BLaER1 treated with 17β-estradiol and CSF1 and Interleukin-3, amounts not matched to agents 10 nM and 100 nM (cell line): ENCODE measurements around the gene ASIC4.

Source experiments
- H3K27ac ChIP-seq, 11 experiments: shearing (Covaris generic); formaldehyde crosslinking; 2 replicates each; pipeline ENCODE4 v1.8.1; 2022
- H3K27me3 ChIP-seq, 11 experiments: shearing (Covaris generic); formaldehyde crosslinking; 2 replicates each; pipeline ENCODE4 v1.8.1; 2022
- H3K36me3 ChIP-seq, 11 experiments: shearing (Covaris generic); formaldehyde crosslinking; 2 replicates each; pipeline ENCODE4 v1.8.1; 2022
- H3K4me1 ChIP-seq, 10 experiments: shearing (Covaris generic); formaldehyde crosslinking; 2 replicates each; pipeline ENCODE4 v1.8.1; 2022
- H3K4me2 ChIP-seq, 11 experiments: shearing (Covaris generic); formaldehyde crosslinking; 2 replicates each; pipeline ENCODE4 v1.8.1; 2022
- H3K4me3 ChIP-seq, 10 experiments: shearing (Covaris generic); formaldehyde crosslinking; 2 replicates each; pipeline ENCODE4 v1.8.1; 2022
- H3K9ac ChIP-seq, 11 experiments: shearing (Covaris generic); formaldehyde crosslinking; 2 replicates each; pipeline ENCODE4 v1.8.1; 2022
- H3K9me3 ChIP-seq, 11 experiments: shearing (Covaris generic); formaldehyde crosslinking; replicated peaks in 1 of 11; 2 replicates each; pipeline ENCODE4 v1.8.1; 2022
- H4K20me1 ChIP-seq, 11 experiments: shearing (Covaris generic); formaldehyde crosslinking; 2 replicates each; pipeline ENCODE4 v1.8.1; 2022
- Cebpa-rat ChIP-seq, 11 experiments: shearing (Covaris generic); IDR thresholded peaks; 2 replicates each; pipeline ENCODE4 v1.8.1; 2022

ASIC4 gene

GRCh38 chr2:219548990-219549389 lies 34.7 kb downstream of the ASIC4 start:
- H3K27ac ChIP-seq = no peak overlapping the region
- H3K36me3 ChIP-seq = no peaks in the 10 kb centered on the region
- H3K4me3 ChIP-seq = no peak overlapping the region
- H4K20me1 ChIP-seq = peaks cover 0 to 37% (median 6%) of the 10 kb centered on the region in 11 experiments; a peak in 10 of 22 replicates
- H3K4me2 ChIP-seq = no peak overlapping the region
- peaks cover 0 to 7% (median 0%) of the 10 kb centered on the region in 11 experiments; a peak in 3 of 22 replicates for H3K9me3 ChIP-seq
- peaks cover 5 to 21% (median 17%) of the 10 kb centered on the region in 10 experiments for H3K4me1 ChIP-seq
- TF ChIP-seq Cebpa-rat (IDR thresholded peaks at IDR 0.05) = no peak
- no peak overlapping the region for H3K9ac ChIP-seq
- peaks cover 11 to 41% (median 31%) of the 10 kb centered on the region in 11 experiments; a peak in 18 of 22 replicates for H3K27me3 ChIP-seq

- no peak for TF ChIP-seq Cebpa-rat (IDR thresholded peaks at IDR 0.05)
- Histone ChIP-seq H4K20me1 (peaks cover 0 to 37% (median 3%) of the 10 kb centered on the region in 11 experiments; a peak in 9 of 22 replicates), H3K36me3 (no peaks in the 10 kb centered on the region), H3K4me1 (peaks cover 0 to 15% (median 10%) of the 10 kb centered on the region in 10 experiments), H3K4me2 (no peak overlapping the region), H3K9ac (no peak overlapping the region), H3K27ac (no peak overlapping the region), H3K9me3 (peaks cover 0 to 7% (median 0%) of the 10 kb centered on the region in 11 experiments; a peak in 3 of 22 replicates), H3K4me3 (no peak overlapping the region), H3K27me3 (peaks cover 7 to 35% (median 26%) of the 10 kb centered on the region in 11 experiments; a peak in 18 of 22 replicates)
These were observed 35.3 kb downstream of the ASIC4 start for GRCh38 chr2:219549619-219550018.

GRCh38 chr2:219551441-219552381 lies 37.4 kb downstream of the ASIC4 start:
- Histone ChIP-seq H4K20me1 (peaks cover 0 to 25% (median 0%) of the 10 kb centered on the region in 11 experiments; a peak in 5 of 22 replicates), H3K4me3 (peak overlapping the region; percentile 43 to 71 (median 58)), H3K27ac (no peak overlapping the region), H3K9me3 (peaks cover 0 to 7% (median 0%) of the 10 kb centered on the region in 11 experiments; a peak in 3 of 22 replicates), H3K4me2 (peak overlapping the region; percentile 77 to 86 (median 83)), H3K27me3 (peaks cover 0 to 18% (median 14%) of the 10 kb centered on the region in 11 experiments; a peak in 17 of 22 replicates), H3K36me3 (no peaks in the 10 kb centered on the region; a peak in 1 of 22 replicates), H3K4me1 (peaks cover 0 to 13% (median 9%) of the 10 kb centered on the region in 10 experiments; a peak in 14 of 20 replicates), H3K9ac (peak overlapping the region in 8 of 11 experiments; percentile 29 to 70 (median 50); a peak in 9 of 22 replicates)
- no peak for TF ChIP-seq Cebpa-rat (IDR thresholded peaks at IDR 0.05)

- H3K9me3 ChIP-seq = peaks cover 0 to 7% (median 0%) of the 10 kb centered on the region in 11 experiments; a peak in 3 of 22 replicates
- H3K36me3 ChIP-seq = no peaks in the 10 kb centered on the region; a peak in 1 of 22 replicates
- peak overlapping the region; percentile 43 to 71 (median 58) for H3K4me3 ChIP-seq
- H3K4me2 ChIP-seq = peak overlapping the region; percentile 77 to 86 (median 83)
- peaks cover 0 to 31% (median 0%) of the 10 kb centered on the region in 11 experiments; a peak in 5 of 22 replicates for H4K20me1 ChIP-seq
- H3K9ac ChIP-seq = peak overlapping the region in 9 of 11 experiments; percentile 35 to 70 (median 54); a peak in 12 of 22 replicates
- H3K27me3 ChIP-seq = peaks cover 0 to 18% (median 14%) of the 10 kb centered on the region in 11 experiments; a peak in 17 of 22 replicates
- peaks cover 0 to 13% (median 9%) of the 10 kb centered on the region in 10 experiments; a peak in 14 of 20 replicates for H3K4me1 ChIP-seq
- TF ChIP-seq Cebpa-rat (IDR thresholded peaks at IDR 0.05) = no peak
- H3K27ac ChIP-seq = peak overlapping the region in 3 of 11 experiments; percentile 15 to 24 (median 21); a peak in 2 of 22 replicates
These were observed 38.3 kb downstream of the ASIC4 start for GRCh38 chr2:219552382-219553167.

- Histone ChIP-seq H3K27ac (no peak overlapping the region), H3K4me2 (peak overlapping the region in 10 of 11 experiments; percentile 67 to 86 (median 83); a peak in 16 of 22 replicates), H3K36me3 (no peaks in the 10 kb centered on the region; a peak in 1 of 22 replicates), H3K9ac (no peak overlapping the region), H3K9me3 (peaks cover 0 to 7% (median 0%) of the 10 kb centered on the region in 11 experiments; a peak in 3 of 22 replicates), H3K27me3 (peaks cover 0 to 18% (median 14%) of the 10 kb centered on the region in 11 experiments; a peak in 17 of 22 replicates), H4K20me1 (peaks cover 0 to 31% (median 0%) of the 10 kb centered on the region in 11 experiments; a peak in 5 of 22 replicates), H3K4me3 (peak overlapping the region in 2 of 10 experiments; percentile 54 to 58; a peak in 3 of 20 replicates), H3K4me1 (peaks cover 0 to 13% (median 9%) of the 10 kb centered on the region in 10 experiments; a peak in 14 of 20 replicates)
- no peak for TF ChIP-seq Cebpa-rat (IDR thresholded peaks at IDR 0.05)
These were observed 38.8 kb downstream of the ASIC4 start for GRCh38 chr2:219553168-219553417.

- Histone ChIP-seq H3K27me3 (peaks cover 0 to 18% (median 14%) of the 10 kb centered on the region in 11 experiments; a peak in 17 of 22 replicates), H3K9me3 (peaks cover 0 to 7% (median 0%) of the 10 kb centered on the region in 11 experiments; a peak in 3 of 22 replicates), H3K4me3 (no peak overlapping the region), H4K20me1 (peaks cover 0 to 29% (median 0%) of the 10 kb centered on the region in 11 experiments; a peak in 5 of 22 replicates), H3K4me1 (peaks cover 0 to 13% (median 9%) of the 10 kb centered on the region in 10 experiments; a peak in 14 of 20 replicates), H3K4me2 (no peak overlapping the region), H3K27ac (no peak overlapping the region), H3K36me3 (no peaks in the 10 kb centered on the region; a peak in 1 of 22 replicates), H3K9ac (no peak overlapping the region)
- TF ChIP-seq Cebpa-rat (IDR thresholded peaks at IDR 0.05) = no peak
These were observed 39.2 kb downstream of the ASIC4 start for GRCh38 chr2:219553463-219553963.

GRCh38 chr2:219554350-219554749 lies 40.1 kb downstream of the ASIC4 start:
- no peak overlapping the region for H3K4me2 ChIP-seq
- H3K9ac ChIP-seq = no peak overlapping the region

More at GRCh38 chr2:219554350-219554749, 40.1 kb downstream of the ASIC4 start:
- peaks cover 0 to 29% (median 0%) of the 10 kb centered on the region in 11 experiments; a peak in 5 of 22 replicates for H4K20me1 ChIP-seq
- peaks cover 0 to 13% (median 9%) of the 10 kb centered on the region in 10 experiments; a peak in 14 of 20 replicates for H3K4me1 ChIP-seq
- no peaks in the 10 kb centered on the region; a peak in 1 of 22 replicates for H3K36me3 ChIP-seq
- peaks cover 0 to 18% (median 14%) of the 10 kb centered on the region in 11 experiments; a peak in 17 of 22 replicates for H3K27me3 ChIP-seq
- TF ChIP-seq Cebpa-rat (IDR thresholded peaks at IDR 0.05) = no peak
- H3K27ac ChIP-seq = no peak overlapping the region
- H3K9me3 ChIP-seq = peaks cover 0 to 9% (median 0%) of the 10 kb centered on the region in 11 experiments; a peak in 4 of 22 replicates
- H3K4me3 ChIP-seq = no peak overlapping the region
